HepG2 (cell line): ENCODE measurements around the gene CD2. TPM values are rescaled to one million over a fixed set of nuclear protein-coding genes. Genes with fewer than 3 reads are reported as not detected.

Source experiments
- ATAC-seq: fragments of 200-7000 bp; cut with Tn5 transposase; 3 replicates; pipeline ENCODE4 v1.9.1; 2020; ENCODE audit warnings: mild to moderate bottlenecking, moderate library complexity
- BruUV-seq: library from RNA; stranded (reverse); fragments of 400-500 nt; replicated peaks from 2 replicates; lab custom pipeline; 2021; lab: Mats Ljungman, UMichigan
- CTCF ChIA-PET: fragments of 300-600 bp; formaldehyde crosslinking; extraction: SDS; loops from one replicate; lab custom pipeline; 2021; ENCODE audit warnings: low total read pairs, inconsistent platforms, low intra/inter-chr PET ratio; lab: Yijun Ruan, JAX
- POLR2A ChIA-PET: fragments of 350-600 bp; sonication (Branson Sonifier 250); formaldehyde crosslinking; loops from one replicate; lab custom pipeline; 2020; ENCODE audit warnings: antibody characterized with exemption, inconsistent platforms; lab: Yijun Ruan, JAX
- DNase-seq: peaks from one replicate; pipeline ENCODE4 v3.0.0-alpha.2; 2015; ENCODE audit warnings: low spot score
- FAIRE-seq: peaks from 3 replicates; lab custom pipeline; 2011; peaks lifted over from hg19 to GRCh38; lab: Jason Lieb, UNC
- H2AFZ ChIP-seq: one replicate; pipeline ENCODE4 v1.6.1; 2011; ENCODE audit warnings: low read length, inconsistent platforms
- H3K27ac ChIP-seq: fragments of 300-600 bp; 3 replicates; pipeline ENCODE4 v1.8.0; 2011; ENCODE audit warnings: mixed run types, mild to moderate bottlenecking, mixed read lengths, low read length, inconsistent platforms; ENCODE audit not compliant: insufficient read depth; ENCODE audit errors: extremely low read length
- H3K27me3 ChIP-seq, 2 experiments: fragments of 200-600 bp in 1 of 2; 2 replicates in 1 of 2; 3 replicates in 1 of 2; pipeline versions ENCODE4 v1.6.0 to v1.8.0; 2011; ENCODE audit warnings: low read length in 2 of 2, mild to moderate bottlenecking in 2 of 2, moderate library complexity in 2 of 2, inconsistent platforms in 1 of 2; ENCODE audit not compliant: insufficient read depth in 2 of 2, control insufficient read depth in 1 of 2
- H3K36me3 ChIP-seq, 2 experiments: fragments of 200-600 bp in 1 of 2; replicated peaks in 1 of 2; 2 replicates in 1 of 2; 3 replicates in 1 of 2; pipeline versions ENCODE4 v1.5.1 to v1.8.0; 2011; ENCODE audit warnings: low read length in 2 of 2, inconsistent platforms in 1 of 2; ENCODE audit not compliant: insufficient read depth in 2 of 2, control insufficient read depth in 1 of 2
- H3K4me1 ChIP-seq: 2 replicates; pipeline ENCODE4 v1.5.1; 2012; ENCODE audit warnings: low read length, inconsistent platforms; ENCODE audit not compliant: insufficient read depth
- H3K4me2 ChIP-seq: 2 replicates; pipeline ENCODE4 v1.6.0; 2011; ENCODE audit warnings: low read depth, low read length, inconsistent platforms
- H3K4me3 ChIP-seq, 3 experiments: fragments of 200-600 bp in 1 of 3; sonication (generic), shearing (Covaris generic) in 1 of 3; replicated peaks in 1 of 3; 2 replicates each; pipeline ENCODE4 v1.5.1; 2011 to 2016; ENCODE audit warnings: low read length in 3 of 3, inconsistent platforms in 2 of 3, low read depth in 2 of 3, mild to moderate bottlenecking in 2 of 3, control low read depth in 1 of 3, mixed read lengths in 1 of 3; ENCODE audit not compliant: insufficient read depth in 1 of 3
- H3K79me2 ChIP-seq: one replicate; pipeline ENCODE4 v1.6.1; 2011; ENCODE audit warnings: low read length, inconsistent platforms; ENCODE audit not compliant: insufficient read depth
- H3K9ac ChIP-seq: 2 replicates; pipeline ENCODE4 v1.6.0; 2011; ENCODE audit warnings: mild to moderate bottlenecking, low read depth, low read length, inconsistent platforms; ENCODE audit not compliant: insufficient read depth
- H3K9me3 ChIP-seq: 2 replicates; pipeline ENCODE4 v1.5.1; 2012; ENCODE audit warnings: mild to moderate bottlenecking, low read length
- H4K20me1 ChIP-seq: 2 replicates; pipeline ENCODE4 v1.6.0; 2011; ENCODE audit warnings: inconsistent platforms, mild to moderate bottlenecking, low read length, moderate library complexity; ENCODE audit not compliant: insufficient read depth
- HES4 ChIP-seq: sonication (generic); formaldehyde crosslinking; IDR thresholded peaks from 2 replicates; pipeline ENCODE4 v1.9.0; 2021; ENCODE audit warnings: mild to moderate bottlenecking, missing genetic modification reagents, borderline replicate concordance
- HIVEP1 ChIP-seq: sonication (generic); formaldehyde crosslinking; IDR thresholded peaks from 2 replicates; pipeline ENCODE4 v1.4.0; 2020; ENCODE audit warnings: mild to moderate bottlenecking, missing genetic modification reagents
- PRMT3 ChIP-seq: sonication (generic); formaldehyde crosslinking; IDR thresholded peaks from 2 replicates; pipeline ENCODE4 v1.8.1; 2022; ENCODE audit warnings: low read depth, mild to moderate bottlenecking, moderate library complexity, missing genetic modification reagents, borderline replicate concordance
- SMARCE1 ChIP-seq: fragments of 450-650 bp; IDR thresholded peaks from 2 replicates; pipeline ENCODE4 v1.6.1; 2017; ENCODE audit warnings: borderline replicate concordance
- ZMYM2 ChIP-seq: sonication (generic); formaldehyde crosslinking; IDR thresholded peaks from 2 replicates; pipeline ENCODE4 v1.8.0; 2022; ENCODE audit warnings: mild to moderate bottlenecking, missing genetic modification reagents
- ZNF224 ChIP-seq: sonication (generic); formaldehyde crosslinking; IDR thresholded peaks from 2 replicates; pipeline ENCODE4 v1.5.0; 2020; ENCODE audit warnings: mild to moderate bottlenecking, missing genetic modification reagents
- ZNF281 ChIP-seq: sonication (generic); formaldehyde crosslinking; IDR thresholded peaks from 2 replicates; pipeline ENCODE4 v1.4.0; 2020; ENCODE audit warnings: missing genetic modification reagents, borderline replicate concordance
- ZNF432 ChIP-seq: sonication (generic); formaldehyde crosslinking; IDR thresholded peaks from 2 replicates; pipeline ENCODE4 v1.5.0; 2020; ENCODE audit warnings: missing genetic modification reagents, mild to moderate bottlenecking, borderline replicate concordance
- ZNF446 ChIP-seq: sonication (generic); formaldehyde crosslinking; IDR thresholded peaks from 2 replicates; pipeline ENCODE4 v1.5.0; 2020; ENCODE audit warnings: mild to moderate bottlenecking, missing genetic modification reagents
- ZNF558 ChIP-seq: sonication (generic); formaldehyde crosslinking; IDR thresholded peaks from 2 replicates; pipeline ENCODE4 v1.9.0; 2022; ENCODE audit warnings: mild to moderate bottlenecking, missing genetic modification reagents, borderline replicate concordance
- ZNF761 ChIP-seq: sonication (generic); formaldehyde crosslinking; conservative IDR thresholded peaks from 2 replicates; pipeline ENCODE4 v1.4.0; 2020; ENCODE audit warnings: mild to moderate bottlenecking, missing genetic modification reagents
- ZNF790 ChIP-seq: sonication (generic); formaldehyde crosslinking; IDR thresholded peaks from 2 replicates; pipeline ENCODE4 v1.8.0; 2022; ENCODE audit warnings: missing genetic modification reagents, mild to moderate bottlenecking, borderline replicate concordance
- WGBS: methylation state at CpG from one replicate; pipeline ENCODE4 v1.1.6; 2017; ENCODE audit warnings: low lambda C conversion rate; 5-methylcytosine and 5-hydroxymethylcytosine counted together
- in situ Hi-C: cut with HindIII; loops from 2 replicates; pipeline ENCODE4 v1.10.0; 2017; ENCODE audit warnings: low pct_unique_long_range_greater_than_20kb; ENCODE audit not compliant: extremely low pct_ligation_motif_present
- intact Hi-C: fragments of 100-400 bp; cut with micrococcal nuclease; formaldehyde crosslinking; loops from one replicate; pipeline ENCODE4 v1.10.0; 2022; ENCODE audit not compliant: unreplicated experiment
- polyA plus RNA-seq, 8 experiments: library from polyadenylated mRNA; depleted of rRNA in 3 of 8; stranded (reverse) in 7 of 8; unstranded in 1 of 8; fragments of >200 nt; fragmentation: Illumina TruSeq in 4 of 8; extraction: Trizol in 4 of 8; gene quantifications; 2 replicates each; pipeline versions ENCODE4 v1.2.1 to v1.2.3, GENCODE V29; 2011 to 2016; ENCODE audit warnings: low read depth in 4 of 8, missing spikeins in 1 of 8, mixed read lengths in 1 of 8; ENCODE audit not compliant: insufficient read depth in 1 of 8
- total RNA-seq, 5 experiments: library from RNA; depleted of rRNA; stranded (reverse); fragments of >200 nt; fragmentation: Illumina TruSeq; extraction: Trizol; gene quantifications; 2 replicates each; pipeline ENCODE4 v1.2.3, GENCODE V29; 2016; ENCODE audit warnings: low read depth in 1 of 5
- TF ChIP-seq, protein P1 (sequence below): sonication (generic); formaldehyde crosslinking; IDR thresholded peaks from 2 replicates; pipeline ENCODE4 v1.8.1; 2023; ENCODE audit warnings: mild to moderate bottlenecking, moderate library complexity, missing genetic modification reagents

CD2 gene
- total and polyA plus RNA-seq, 2 of the 13 experiments (the other 11 are each of a cell fraction or from before 2014, with no cell fraction given) = not detected

DNA sequence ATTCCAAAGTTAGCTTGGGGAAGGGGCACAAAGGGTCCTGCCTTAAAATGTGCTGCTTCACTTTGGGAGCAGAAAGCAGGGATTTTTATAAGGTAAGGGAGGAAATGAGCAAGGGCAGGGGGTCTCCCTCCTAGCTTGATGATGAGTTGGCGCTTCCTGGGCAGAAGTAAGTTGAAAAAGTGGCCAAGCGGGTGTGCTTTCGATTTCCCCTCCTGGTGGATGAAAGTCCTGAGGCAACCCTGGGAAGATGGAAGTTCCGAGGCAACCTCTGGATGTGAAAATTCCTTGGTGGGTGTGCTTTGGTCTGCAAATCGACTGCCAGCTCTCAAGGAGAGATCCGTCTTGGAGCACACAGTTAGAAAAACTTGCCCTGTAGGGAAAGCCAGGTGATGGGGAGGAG is 41.7 kb upstream of the CD2 start (continued):
- TF ChIP-seq, protein P1, sequence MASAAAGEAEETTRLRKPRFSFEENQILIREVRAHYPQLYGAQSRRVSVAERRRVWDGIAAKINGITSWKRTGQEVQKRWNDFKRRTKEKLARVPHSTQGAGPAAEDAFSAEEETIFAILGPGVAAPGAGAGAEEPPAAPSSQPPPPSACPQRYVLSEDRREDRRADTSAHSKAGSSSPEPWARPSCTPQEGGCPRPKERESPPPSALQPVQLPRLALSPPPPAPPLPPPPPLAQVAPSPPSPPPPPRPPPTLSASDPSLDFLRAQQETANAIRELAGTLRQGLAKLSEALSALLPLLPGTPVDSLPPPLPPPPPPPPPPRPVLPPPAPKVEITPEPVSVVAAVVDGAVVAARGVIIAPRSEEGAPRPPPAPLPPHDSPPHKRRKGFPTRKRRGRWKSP (CRISPR knock-in tag) = no peak
- no peak for TF ChIP-seq PRMT3 (CRISPR knock-in tag)
- no peak for TF ChIP-seq SMARCE1
- no peak for TF ChIP-seq HIVEP1 (CRISPR knock-in tag)
- TF ChIP-seq ZNF761 (CRISPR knock-in tag) = no peak

- no peak overlapping the region for H2AFZ ChIP-seq
Observed at GRCh38 chr1:116713474-116713873, 40.8 kb upstream of the CD2 start.

More at GRCh38 chr1:116713474-116713873, 40.8 kb upstream of the CD2 start:
- POLR2A ChIA-PET = no interaction called here
- Histone ChIP-seq H3K27ac (no peak overlapping the region), H3K27me3 (no peaks in the 10 kb centered on the region), H3K4me1 (no peaks in the 10 kb centered on the region), H3K9ac (no peak overlapping the region), H3K4me3 (no peak overlapping the region), H3K79me2 (no peaks in the 10 kb centered on the region), H3K4me2 (no peak overlapping the region), H3K36me3 (no peaks in the 10 kb centered on the region), H3K9me3 (no peaks in the 10 kb centered on the region), H4K20me1 (no peaks in the 10 kb centered on the region)
- in situ Hi-C loops = no loop called here
- TF ChIP-seq ZNF790 (CRISPR knock-in tag) = no peak
- no peak for TF ChIP-seq ZNF281
- TF ChIP-seq ZMYM2 (CRISPR knock-in tag) = no peak
- TF ChIP-seq ZNF558 = no peak
- no peak for TF ChIP-seq ZNF432 (CRISPR knock-in tag)
- TF ChIP-seq HES4 (CRISPR knock-in tag) = no peak
- no peak for TF ChIP-seq SMARCE1
- TF ChIP-seq ZNF446 (CRISPR knock-in tag) = no peak
- no peak for TF ChIP-seq ZNF224 (CRISPR knock-in tag)
- 18% methylated on average over 2 of the region's 3 CpGs for WGBS
- FAIRE-seq = no peak
- CTCF ChIA-PET = no interaction called here
- ATAC-seq = no peak
- intact Hi-C loops = no loop called here
- no TSS peak for BruUV-seq
- no peak for DNase-seq
